ENCODE data around the gene CYP24A1.

CYP24A1 gene

DNA sequence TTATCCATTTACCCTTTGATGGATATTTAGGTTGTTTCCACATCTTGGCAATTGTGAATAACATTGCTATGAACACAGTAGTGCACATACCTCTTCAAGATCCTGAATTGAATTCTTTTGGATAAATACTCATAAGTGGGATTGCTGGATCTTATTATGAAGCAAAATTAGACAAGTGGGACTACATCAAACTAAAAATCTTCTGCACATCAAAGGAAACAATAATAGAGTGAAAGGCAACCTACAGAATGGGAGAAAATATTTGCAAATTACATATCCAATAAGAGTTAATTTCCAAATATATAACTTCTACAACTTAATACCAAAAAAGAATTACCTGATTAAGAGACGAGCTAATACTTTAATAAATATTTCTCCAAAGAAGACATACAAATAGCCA lies 65.0 kb downstream of the CYP24A1 start:
- DNase-seq = no peak

- no peak for DNase-seq
Measured at GRCh38 chr20:54108326-54108642, 65.5 kb downstream of the CYP24A1 start.

DNA sequence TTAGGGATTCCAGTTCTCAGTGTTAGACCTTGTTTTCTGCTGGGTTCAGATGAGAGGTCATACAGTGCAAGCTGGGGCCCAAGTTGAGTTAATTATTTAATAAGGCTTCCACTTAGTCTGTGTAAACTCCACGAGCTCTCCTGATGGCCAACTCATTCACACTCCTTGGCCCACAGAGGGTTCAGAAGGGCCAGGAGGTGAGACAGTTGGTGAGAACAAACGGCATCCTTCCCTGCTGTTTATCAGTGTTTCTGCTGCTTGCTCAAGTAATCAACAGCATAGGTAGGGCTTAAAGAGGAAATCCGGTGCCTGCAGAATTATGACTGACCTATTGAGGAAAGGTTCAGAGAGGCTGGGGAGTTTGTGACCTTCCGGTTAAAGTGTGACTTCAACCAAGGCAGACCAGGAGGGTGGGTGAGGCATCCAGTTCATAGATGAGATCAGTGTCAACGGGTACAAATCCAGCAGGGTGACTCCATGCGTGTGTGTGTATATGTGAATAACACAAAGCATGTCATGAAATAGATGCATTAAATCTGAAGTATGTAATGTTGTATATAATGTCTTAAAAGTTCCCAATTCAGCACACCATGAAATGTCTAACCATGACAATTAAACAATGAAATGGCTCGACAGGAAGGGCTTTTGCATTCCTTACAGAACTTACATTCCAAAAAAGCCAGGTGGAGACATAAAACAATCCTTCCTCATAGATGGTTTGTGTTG lies 66.0 kb downstream of the CYP24A1 start:
- DNase-seq = no peak

DNA sequence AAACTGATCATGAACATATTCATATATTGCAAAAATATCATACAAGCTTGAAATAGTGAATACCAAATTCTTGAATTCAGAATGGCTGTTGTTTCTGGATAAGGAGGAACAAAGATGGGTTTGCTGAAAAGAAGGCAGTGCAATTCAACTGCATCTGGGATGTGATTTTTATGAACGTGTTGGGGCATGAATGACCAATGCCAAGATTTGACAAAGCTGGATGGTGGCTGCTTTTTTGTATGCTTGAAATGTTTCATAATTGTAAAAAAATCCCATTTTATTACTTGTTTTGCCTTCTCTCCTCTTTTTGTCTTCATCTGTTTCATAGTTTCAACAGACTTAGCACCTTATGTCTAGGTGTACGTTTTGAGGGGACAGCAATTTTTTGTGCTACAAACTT lies 66.6 kb downstream of the CYP24A1 start:
- no peak for DNase-seq

GRCh38 chr20:54106162-54106561 lies 67.6 kb downstream of the CYP24A1 start:
- no peak for DNase-seq

- no peak for DNase-seq
Measured at GRCh38 chr20:54105653-54106052, 68.1 kb downstream of the CYP24A1 start.

GRCh38 chr20:54104781-54105180 lies 69.0 kb downstream of the CYP24A1 start:
- no peak for DNase-seq

DNA sequence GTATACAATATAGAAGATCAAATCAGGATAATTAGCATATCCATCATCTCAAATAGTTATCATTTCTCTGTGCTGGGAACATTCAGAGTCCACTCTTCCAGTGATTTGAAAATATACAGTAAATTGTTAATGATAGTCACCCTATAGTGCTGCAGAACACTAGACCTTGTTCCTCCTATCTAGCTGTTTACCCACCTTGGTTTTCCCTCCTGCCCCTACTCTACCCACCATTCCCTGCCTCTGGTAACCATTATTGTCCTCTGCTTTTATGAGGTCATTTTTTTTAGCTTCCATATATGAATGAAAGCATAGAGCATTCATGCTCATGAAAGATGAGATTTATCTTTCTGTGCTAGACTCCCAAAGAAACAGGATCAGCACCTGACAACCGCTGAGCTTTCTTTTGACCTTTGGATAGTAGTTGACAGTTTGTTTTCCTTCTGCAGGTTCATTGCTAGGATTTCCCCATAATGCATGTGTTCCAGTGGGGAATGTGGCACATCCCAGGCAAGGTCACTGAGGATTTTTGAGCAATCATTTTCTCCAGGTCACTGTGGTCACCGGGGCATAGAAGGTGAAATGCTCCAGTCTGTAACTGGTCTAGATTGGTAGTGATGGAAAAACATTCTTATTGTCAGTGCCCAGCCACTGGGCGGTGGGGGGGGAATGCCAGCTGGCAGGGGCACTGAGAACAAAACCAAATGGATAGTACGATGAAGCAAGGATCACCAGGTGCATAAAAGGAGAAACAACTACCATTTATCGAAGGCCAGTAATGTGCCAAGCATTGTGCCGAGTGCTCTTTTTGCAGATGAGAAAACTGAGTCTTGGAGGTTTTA lies 69.8 kb downstream of the CYP24A1 start:
- DNase-seq = no peak

Measured in DMS79 treated with DMSO at 0.1 percent for 48 hours (cell line).